Activated CD8-positive, alpha-beta memory T cell treated with anti-CD3 and anti-CD28 coated beads for 48 hours (primary cell): Measurements from ENCODE around the gene PARVA.

ENCODE experiments used
- DNase-seq, 3 experiments: peaks; one replicate each; pipeline ENCODE4 v3.0.0-alpha.2; 2020; ENCODE audit warnings: low read depth in 2 of 3, low spot score in 2 of 3

PARVA gene

DNA sequence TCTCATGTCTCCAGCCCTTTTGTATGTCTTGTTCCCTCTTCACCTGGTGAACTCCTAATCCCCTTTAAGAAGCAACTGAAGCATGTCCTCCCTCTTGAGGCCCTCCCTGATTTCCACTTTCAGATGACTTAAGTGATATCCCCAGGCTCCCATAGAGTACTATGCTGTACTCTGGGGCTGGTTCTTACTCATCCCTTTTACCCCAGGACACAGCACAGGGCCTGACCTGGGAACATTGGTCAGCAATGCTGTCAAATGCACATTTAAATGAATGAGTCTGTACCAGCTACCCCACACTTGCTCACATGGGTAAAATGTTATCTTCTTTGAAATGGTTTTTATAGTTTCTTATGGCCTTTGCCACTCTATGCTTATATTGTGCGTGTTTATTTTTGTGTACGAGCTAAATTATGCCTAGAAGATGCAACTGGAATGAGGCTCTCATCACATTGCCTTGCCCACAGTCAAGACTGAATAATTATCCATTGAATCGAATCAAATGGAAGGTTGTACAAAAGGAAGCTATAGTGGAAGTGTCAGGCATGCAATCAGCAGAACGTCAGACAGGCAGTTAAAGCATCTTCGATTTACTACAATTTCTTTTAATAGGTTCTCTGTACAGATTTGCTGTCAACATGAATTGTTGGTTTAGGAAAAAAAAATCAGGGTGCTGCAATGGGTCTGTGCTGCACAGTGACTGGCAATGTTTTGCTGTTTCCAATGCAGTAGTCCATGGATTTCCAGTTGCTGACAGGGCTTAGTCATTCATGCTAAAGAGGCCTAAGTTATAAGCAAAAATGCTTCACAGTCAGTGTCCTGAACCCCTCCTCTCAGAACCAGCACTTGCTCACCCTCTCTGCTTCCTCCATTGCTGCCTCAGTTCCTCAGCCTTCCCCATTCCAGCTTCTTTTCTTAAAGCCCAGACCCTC, 79.5 kb downstream of the PARVA start:
- no peak for DNase-seq

- DNase-seq = no peak
These were observed 80.7 kb downstream of the PARVA start for GRCh38 chr11:12458042-12458441.

- no peak for DNase-seq
These were observed 82.0 kb downstream of the PARVA start for GRCh38 chr11:12459374-12459773.

GRCh38 chr11:12459865-12460444, 82.6 kb downstream of the PARVA start:
- DNase-seq = no peak

GRCh38 chr11:12460466-12460865, 83.1 kb downstream of the PARVA start:
- no peak for DNase-seq

DNA sequence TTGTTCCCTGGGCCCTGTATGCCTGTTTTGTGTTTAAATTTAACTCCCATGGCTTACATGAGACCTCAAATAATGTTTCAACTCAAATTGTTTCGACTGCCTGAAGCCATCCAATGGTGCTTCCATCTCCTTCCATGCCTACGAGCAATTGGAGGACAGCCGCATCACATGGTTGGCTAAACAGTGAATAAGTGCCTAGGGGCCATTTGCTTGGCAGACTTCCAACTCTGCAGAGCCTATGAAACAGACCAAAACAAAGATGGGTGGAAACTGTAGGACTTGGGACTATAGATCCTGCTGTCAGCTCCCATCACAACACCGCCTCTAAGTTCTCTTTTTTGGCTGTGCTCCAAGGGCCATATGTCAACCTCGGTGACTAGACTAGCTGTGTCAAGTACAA, 84.1 kb downstream of the PARVA start:
- DNase-seq = no peak

DNA sequence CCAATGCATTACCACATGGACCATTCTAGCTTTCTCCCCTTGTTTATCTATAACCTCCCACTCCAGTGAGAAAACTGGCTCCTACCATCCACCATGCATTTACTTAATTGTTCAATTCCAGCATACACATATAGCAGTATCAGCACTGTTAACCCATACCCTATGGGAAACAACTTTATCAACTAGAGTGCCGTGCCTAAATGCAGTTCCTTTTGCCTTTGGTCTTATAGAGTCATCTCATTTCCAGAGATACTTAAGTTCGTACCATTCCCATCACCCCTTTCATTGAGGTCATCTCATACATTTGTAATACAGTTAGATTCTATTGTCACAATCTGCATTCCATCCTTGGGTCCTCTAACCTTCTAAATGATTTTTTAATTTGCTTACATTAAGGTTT, 86.9 kb downstream of the PARVA start:
- no peak for DNase-seq

- DNase-seq = no peak
These were observed 88.0 kb downstream of the PARVA start for GRCh38 chr11:12465332-12465731.

- no peak for DNase-seq
These were observed 90.2 kb downstream of the PARVA start for GRCh38 chr11:12467610-12468009.

DNA sequence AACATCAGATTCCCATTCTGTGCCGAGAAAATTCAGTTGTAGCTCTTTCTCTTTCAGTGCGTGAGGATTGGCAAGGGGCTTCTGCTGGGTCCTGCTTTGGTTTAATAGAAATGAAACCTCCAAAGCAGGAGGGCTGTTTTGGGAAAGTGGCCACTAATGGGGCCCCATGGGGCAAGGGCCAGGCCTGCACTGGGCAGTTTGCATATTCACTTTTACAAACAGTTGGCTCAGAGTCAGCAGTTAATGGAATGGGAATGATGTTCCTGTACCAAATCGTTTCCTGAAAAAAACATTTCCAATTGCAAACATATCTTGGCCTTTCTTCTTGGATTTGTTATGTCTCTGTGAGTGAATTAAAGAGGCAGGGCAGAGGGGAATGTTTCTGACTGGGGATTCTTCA, 92.1 kb downstream of the PARVA start:
- no peak for DNase-seq

GRCh38 chr11:12470236-12470635, 92.9 kb downstream of the PARVA start:
- no peak for DNase-seq

DNA sequence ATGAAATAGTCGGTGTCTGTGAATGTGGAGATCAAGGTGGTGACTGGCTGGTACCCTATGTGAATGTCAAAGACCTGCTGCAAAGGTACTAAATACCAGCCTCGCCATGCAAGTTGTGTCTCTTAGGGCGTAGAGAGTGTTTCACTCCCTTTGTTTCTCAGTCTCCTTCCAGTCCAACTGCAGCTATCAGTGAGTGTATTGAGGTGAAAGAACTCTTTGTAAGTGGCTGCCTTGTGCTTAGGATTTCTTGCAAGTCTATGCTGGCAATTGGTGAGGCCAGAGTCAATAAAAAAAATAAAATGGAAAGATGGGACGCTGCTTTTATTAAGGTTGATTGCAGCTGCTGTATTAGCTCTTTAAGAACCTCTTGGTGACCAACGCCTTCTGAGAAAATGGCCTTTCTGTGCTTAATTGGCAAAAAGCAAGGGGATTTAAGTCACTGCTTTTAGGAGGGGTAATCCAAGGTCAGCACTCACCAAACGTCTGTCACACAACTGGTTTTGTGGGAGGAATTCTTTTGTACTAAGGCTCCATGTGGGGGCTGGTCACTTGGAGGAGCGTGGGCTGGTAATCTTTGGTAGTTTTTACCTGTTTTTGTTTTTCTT, 95.1 kb downstream of the PARVA start:
- DNase-seq = no peak

- DNase-seq = no peak
These were observed 96.0 kb downstream of the PARVA start for GRCh38 chr11:12473381-12473780.

GRCh38 chr11:12474871-12475270, 97.5 kb downstream of the PARVA start:
- DNase-seq = no peak

GRCh38 chr11:12478743-12479142, 101.4 kb downstream of the PARVA start:
- no peak for DNase-seq

- no peak for DNase-seq
These were observed 103.0 kb downstream of the PARVA start for GRCh38 chr11:12480401-12480800.

GRCh38 chr11:12482839-12483238, 105.5 kb downstream of the PARVA start:
- no peak for DNase-seq

DNA sequence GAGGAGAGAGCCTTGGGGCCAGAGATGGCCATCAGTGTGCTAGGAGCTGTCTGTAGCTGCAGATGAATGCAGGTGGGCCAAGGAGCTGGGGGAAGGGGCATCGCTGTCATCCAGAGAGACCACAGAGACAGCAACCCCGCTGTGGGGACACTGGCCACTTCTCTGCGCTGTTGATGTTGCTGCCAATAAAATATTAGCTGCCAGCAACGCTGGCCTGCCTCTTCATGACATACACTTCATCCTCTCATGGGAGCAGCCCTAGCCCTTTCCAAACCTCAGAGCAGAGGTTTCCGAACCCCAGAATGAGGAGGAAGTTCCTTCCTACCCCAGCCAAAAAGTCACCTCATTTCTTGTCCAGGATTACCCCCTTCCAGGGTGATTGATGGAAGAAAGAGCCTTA, 106.2 kb downstream of the PARVA start:
- DNase-seq = no peak

- no peak for DNase-seq
These were observed 108.0 kb downstream of the PARVA start for GRCh38 chr11:12485328-12485727.

DNA sequence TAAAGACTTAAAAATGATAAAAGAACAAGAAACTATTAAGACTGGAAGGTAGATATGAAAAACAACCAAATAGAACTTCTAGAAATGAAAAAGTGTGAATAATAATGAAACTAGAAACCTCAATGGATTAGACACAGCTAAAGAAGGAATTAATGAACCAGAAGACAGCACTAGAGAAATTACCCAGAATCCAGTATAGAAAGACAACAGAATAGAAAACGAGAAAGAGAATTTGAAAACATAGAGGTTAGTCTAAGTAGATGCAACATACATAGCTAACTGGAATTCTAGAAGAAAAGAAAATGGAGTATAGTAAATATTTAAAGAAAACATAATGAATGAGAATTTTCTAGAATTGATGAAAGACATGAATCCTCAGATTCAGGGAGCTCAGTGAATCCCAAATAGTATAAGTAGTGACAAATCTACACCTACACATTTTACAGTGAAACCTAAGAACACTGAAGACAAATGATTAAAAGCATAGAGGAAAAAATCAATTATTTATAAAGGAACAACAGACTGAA, 111.9 kb downstream of the PARVA start:
- no peak for DNase-seq

GRCh38 chr11:12494699-12495098, 117.3 kb downstream of the PARVA start:
- DNase-seq = no peak
